GM18502 (cell line): ENCODE measurements around the gene IGF1R.
"Not testable (repeated sequence)": the region's sequence is repeated elsewhere in the genome, so short reads cannot be mapped to it uniquely, and the experiment has no call there.

Experiments
- ATAC-seq: cut with Tn5 transposase; IDR thresholded peaks from one replicate; pipeline ENCODE4 v1.9.1; 2021; ENCODE audit warnings: mild to moderate bottlenecking; ENCODE audit not compliant: unreplicated experiment, poor library complexity

Gene IGF1R

DNA sequence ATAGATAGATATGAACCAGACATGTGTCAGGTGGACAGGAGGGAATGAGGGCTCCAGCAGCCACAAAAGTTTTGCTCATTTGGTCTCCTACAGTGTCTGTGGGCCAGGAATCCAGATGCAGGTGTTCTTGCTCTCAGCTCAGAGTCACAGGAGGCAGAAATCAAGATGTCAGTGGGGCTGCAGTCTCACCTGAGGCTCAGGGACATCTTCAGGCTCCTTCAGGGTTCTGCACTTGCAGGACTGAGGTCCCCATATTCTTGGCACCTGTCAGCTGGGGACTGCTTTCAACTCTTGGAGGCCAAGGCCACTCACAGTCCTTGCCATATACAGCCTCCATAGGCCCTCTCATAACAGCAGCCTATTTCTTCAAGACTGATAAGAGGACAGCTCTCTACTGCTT, 301.9 kb downstream of the IGF1R start:
- no peak for ATAC-seq

DNA sequence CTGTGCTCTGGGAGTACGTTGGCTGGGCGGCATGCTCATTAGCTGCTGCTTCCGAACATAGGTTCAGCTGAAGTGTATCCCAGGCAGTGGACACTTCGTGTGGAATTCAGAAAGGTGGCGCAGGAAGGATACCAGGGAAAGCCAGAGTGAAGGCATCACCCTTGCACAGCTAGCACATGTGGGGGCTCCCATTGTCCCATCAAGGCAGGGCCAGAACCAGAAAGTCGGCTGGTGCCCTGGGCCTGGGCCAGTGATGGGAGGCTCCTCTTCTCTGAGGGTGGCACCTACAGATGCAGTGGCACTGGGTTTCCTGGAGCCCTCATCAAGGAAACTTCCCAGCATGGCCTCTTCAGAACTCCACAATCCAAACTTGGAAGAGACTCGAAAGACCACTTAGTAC, 302.7 kb downstream of the IGF1R start:
- no peak for ATAC-seq

DNA sequence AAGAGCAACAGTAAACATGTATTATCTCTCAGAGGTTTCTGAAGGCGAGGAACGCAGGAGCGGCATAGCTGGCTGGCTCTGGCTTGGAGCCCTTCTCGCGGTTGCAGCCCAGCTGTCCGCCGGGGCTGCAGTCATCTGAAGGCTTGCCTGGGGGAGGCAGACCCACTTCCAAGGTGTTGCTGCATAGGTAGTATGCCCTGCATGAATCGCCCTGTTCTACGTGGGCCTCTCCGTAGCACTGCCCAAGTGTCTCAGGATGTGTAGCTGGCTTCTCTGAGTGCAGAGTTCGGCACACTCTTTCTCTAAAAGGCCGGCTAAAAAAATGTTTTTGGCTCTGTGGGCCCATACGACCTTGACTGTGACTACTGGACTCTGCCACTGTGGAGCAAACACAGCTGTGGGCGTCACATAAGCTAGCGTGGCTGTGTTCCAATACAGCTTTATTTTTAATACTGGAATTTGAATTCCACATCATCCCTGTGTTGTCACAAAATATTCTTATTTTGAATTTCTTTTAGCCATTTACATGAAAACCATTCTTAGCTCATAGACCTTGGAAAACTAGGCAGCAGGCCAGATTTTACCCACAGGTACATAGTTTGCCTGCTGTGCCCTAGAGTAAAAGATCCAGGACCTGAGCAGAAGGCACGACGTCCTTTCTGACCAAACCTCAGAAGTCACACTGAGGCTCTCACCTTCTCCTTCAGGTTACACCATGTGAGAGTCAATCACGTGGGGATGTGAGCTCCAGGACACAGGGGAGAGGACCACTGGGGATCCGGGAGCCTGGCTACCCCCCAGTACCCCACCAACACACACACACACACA, 303.4 kb downstream of the IGF1R start:
- no peak for ATAC-seq

DNA sequence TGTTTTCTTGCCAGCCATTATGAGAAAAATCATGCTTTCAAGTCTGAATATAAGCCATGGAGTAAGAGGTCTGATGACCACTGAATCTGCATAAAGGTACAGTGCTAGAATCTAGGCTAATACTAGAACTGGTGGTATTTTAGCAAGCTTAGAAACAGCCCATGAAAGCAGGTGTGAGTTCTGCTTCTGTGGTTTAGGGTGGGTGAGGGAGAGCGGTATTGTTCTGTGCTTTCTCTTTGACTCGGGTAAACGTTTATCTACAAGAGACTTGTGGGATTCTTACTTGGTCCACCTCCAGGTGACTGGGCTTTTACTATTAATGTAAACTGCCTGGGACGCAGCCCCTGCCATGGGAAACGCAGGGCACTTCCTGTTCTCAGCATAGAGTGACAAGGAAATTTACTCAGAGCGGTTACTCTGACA, 304.1 kb downstream of the IGF1R start:
- peak; percentile 97 for ATAC-seq

DNA sequence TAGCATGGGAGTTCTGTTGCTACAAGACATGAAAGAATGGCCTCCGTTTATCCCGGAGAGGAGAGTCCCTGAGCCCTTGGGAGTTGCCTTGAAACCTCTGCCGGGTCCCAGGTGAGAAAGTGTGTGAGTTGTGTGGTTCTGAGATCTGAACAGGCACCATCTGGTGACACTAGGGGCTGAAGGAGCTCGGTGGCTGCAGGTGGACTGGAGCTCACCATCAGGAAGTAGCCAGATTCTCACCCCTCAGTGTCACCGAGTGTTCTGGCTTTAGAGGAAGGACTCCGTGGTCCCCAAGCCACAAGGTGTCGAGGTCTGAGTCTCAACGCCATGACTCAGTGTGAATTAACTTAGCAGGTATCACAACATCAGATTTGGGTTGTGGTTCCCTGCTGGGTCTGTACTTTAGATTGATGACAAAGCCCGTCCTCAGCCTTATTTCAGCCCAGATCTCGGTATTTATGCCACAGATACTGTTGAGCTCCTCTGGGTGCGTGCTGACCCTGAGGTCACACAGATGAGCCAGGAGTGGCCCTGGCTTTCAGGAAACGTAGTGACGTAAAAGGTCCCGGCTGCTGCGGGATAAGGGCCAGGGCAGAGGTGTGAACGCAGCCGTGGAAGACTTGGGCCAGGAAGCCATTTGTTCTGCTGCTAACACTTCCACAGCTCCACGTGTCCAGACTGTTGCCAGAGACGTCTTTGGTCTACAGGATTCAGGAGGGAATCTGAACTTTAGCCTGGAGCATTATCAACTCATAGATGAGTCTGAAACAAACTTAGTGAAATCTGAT, 304.9 kb downstream of the IGF1R start:
- ATAC-seq: peak; percentile 32

DNA sequence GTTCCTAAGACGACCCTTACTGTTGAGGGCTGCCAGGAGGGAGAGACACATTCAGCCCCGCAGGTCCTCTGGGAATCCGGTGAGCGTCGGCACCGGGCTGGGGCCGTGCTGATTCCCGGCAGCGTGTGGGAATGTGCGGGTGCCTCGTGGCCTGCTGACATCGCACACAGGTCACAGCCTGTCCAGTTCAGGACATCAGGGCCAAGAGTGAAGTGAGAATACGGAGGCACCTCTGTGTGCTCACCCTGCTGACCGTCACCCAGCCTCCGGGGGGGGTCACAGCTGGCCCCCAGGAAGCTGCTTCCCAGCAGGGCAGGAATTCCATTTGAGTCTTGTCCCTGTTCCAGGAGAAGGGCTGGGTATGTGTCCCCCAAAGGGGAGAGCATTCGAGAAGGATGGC, 305.6 kb downstream of the IGF1R start:
- no peak for ATAC-seq

DNA sequence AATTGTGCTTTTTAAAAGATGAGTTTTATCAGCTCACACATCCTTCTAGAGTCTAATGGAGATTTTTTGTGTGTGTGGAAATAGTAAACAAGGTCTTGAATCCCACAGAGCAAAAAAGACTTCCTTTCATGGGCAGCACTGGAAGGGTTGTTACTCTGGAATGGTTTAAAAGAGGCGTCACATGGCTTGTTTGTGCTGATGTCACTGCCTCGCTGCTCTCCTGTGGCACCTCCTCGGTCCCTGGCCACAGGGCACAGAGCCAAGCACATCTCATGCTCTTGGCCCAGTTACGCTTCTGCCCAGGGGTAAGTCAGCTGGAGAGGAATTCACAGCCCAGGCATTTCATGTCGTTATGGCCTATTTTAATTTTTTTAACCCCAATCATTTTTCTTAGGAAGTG, 306.1 kb downstream of the IGF1R start:
- ATAC-seq: no peak

DNA sequence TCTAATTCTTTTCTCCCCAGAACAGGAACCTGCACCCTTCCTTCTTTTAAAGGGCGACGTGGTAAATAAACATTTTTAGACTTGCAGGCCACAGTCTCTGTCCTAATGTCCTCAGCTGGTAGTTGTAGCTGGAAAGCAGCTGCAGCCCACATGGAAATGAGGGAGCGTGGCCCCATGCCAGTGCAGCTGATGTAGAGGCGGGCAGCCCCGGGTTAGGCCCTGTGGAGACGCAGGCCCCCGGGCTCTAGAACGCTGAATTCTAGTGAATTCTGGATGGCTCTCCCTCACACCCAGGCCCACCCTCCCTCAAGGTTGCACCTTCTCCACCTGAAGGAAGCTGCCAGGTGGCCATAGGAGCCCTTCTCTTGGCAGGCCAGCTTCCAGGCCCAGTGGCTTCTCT, 307.0 kb downstream of the IGF1R start:
- no peak for ATAC-seq

DNA sequence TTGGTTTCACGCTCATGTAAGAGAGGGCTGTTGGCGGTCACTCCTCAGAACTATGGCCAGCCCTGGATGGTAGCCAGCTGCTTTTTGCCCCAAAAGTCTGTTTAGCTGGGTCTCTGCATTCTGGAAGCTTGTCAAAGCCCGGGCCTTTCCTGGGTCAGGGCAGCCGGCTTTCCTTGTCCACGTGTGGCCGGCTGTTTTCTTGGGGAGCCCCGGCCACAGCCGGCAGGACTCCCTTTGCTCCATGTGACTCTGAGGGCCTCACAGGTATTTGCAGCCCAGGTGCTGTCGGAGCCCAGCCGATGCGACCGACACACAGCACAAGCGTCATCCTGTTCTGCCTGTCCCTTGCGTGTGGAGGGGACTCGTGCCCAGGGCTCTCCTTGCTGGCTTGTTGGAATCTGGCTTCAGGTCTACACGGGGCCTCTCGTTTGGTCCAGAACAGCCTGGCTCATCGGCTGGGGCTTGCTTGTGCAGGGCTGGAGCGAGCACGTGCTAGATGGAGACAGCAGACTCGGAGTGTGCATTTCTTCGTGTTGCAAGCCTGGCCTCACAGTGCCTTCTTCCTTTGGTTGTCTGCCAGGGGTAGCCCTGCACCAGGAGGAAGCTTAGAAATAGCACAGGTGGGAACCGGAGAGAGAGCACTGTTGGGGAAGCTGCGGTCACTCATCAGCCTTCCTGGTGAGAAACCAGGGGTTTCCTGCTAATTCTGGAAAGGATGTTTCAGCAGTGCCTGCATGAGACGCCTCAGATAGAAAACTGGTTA, 307.8 kb downstream of the IGF1R start:
- no peak for ATAC-seq

DNA sequence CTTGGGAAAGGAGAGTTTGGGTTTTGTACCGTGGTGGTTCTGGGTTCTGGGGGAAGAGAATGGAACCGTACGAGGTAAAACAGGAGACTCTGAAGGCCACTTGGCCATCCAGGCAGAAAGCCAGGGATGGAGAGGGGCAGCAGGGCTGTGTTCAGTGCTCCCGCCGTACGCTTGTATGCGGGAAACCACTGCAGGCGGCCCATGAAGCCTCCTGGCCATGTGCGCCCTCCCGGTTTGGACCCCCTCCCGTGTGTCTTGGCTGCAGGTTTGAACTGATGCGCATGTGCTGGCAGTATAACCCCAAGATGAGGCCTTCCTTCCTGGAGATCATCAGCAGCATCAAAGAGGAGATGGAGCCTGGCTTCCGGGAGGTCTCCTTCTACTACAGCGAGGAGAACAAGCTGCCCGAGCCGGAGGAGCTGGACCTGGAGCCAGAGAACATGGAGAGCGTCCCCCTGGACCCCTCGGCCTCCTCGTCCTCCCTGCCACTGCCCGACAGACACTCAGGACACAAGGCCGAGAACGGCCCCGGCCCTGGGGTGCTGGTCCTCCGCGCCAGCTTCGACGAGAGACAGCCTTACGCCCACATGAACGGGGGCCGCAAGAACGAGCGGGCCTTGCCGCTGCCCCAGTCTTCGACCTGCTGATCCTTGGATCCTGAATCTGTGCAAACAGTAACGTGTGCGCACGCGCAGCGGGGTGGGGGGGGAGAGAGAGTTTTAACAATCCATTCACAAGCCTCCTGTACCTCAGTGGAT, 308.6 kb downstream of the IGF1R start:
- ATAC-seq: no peak

DNA sequence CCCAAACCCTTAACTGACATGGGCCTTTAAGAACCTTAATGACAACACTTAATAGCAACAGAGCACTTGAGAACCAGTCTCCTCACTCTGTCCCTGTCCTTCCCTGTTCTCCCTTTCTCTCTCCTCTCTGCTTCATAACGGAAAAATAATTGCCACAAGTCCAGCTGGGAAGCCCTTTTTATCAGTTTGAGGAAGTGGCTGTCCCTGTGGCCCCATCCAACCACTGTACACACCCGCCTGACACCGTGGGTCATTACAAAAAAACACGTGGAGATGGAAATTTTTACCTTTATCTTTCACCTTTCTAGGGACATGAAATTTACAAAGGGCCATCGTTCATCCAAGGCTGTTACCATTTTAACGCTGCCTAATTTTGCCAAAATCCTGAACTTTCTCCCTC, 309.3 kb downstream of the IGF1R start:
- ATAC-seq: no peak

DNA sequence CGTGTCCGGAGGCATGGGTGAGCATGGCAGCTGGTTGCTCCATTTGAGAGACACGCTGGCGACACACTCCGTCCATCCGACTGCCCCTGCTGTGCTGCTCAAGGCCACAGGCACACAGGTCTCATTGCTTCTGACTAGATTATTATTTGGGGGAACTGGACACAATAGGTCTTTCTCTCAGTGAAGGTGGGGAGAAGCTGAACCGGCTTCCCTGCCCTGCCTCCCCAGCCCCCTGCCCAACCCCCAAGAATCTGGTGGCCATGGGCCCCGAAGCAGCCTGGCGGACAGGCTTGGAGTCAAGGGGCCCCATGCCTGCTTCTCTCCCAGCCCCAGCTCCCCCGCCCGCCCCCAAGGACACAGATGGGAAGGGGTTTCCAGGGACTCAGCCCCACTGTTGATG, 309.7 kb downstream of the IGF1R start:
- no peak for ATAC-seq

DNA sequence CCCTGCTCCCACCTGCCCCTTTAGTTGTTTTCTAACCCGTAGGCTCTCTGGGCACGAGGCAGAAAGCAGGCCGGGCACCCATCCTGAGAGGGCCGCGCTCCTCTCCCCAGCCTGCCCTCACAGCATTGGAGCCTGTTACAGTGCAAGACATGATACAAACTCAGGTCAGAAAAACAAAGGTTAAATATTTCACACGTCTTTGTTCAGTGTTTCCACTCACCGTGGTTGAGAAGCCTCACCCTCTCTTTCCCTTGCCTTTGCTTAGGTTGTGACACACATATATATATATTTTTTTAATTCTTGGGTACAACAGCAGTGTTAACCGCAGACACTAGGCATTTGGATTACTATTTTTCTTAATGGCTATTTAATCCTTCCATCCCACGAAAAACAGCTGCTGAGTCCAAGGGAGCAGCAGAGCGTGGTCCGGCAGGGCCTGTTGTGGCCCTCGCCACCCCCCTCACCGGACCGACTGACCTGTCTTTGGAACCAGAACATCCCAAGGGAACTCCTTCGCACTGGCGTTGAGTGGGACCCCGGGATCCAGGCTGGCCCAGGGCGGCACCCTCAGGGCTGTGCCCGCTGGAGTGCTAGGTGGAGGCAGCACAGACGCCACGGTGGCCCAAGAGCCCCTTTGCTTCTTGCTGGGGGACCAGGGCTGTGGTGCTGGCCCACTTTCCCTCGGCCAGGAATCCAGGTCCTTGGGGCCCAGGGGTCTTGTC, 310.7 kb downstream of the IGF1R start:
- ATAC-seq: no peak

DNA sequence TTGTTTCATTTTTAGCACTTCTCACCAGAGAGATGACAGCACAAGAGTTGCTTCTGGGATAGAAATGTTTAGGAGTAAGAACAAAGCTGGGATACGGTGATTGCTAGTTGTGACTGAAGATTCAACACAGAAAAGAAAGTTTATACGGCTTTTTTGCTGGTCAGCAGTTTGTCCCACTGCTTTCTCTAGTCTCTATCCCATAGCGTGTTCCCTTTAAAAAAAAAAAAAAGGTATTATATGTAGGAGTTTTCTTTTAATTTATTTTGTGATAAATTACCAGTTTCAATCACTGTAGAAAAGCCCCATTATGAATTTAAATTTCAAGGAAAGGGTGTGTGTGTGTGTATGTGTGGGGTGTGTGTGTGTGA, 311.3 kb downstream of the IGF1R start:
- no peak for ATAC-seq

DNA sequence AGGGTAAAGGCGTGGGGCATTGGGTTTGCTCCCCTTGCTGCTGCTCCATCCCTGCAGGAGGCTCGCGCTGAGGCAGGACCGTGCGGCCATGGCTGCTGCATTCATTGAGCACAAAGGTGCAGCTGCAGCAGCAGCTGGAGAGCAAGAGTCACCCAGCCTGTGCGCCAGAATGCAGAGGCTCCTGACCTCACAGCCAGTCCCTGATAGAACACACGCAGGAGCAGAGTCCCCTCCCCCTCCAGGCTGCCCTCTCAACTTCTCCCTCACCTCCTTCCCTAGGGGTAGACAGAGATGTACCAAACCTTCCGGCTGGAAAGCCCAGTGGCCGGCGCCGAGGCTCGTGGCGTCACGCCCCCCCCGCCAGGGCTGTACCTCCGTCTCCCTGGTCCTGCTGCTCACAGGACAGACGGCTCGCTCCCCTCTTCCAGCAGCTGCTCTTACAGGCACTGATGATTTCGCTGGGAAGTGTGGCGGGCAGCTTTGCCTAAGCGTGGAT, 312.3 kb downstream of the IGF1R start:
- ATAC-seq: no peak

DNA sequence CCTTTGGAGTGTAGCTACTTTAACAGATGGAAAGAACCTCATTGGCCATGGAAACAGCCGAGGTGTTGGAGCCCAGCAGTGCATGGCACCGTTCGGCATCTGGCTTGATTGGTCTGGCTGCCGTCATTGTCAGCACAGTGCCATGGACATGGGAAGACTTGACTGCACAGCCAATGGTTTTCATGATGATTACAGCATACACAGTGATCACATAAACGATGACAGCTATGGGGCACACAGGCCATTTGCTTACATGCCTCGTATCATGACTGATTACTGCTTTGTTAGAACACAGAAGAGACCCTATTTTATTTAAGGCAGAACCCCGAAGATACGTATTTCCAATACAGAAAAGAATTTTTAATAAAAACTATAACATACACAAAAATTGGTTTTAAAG, 315.1 kb downstream of the IGF1R start:
- ATAC-seq: no peak

DNA sequence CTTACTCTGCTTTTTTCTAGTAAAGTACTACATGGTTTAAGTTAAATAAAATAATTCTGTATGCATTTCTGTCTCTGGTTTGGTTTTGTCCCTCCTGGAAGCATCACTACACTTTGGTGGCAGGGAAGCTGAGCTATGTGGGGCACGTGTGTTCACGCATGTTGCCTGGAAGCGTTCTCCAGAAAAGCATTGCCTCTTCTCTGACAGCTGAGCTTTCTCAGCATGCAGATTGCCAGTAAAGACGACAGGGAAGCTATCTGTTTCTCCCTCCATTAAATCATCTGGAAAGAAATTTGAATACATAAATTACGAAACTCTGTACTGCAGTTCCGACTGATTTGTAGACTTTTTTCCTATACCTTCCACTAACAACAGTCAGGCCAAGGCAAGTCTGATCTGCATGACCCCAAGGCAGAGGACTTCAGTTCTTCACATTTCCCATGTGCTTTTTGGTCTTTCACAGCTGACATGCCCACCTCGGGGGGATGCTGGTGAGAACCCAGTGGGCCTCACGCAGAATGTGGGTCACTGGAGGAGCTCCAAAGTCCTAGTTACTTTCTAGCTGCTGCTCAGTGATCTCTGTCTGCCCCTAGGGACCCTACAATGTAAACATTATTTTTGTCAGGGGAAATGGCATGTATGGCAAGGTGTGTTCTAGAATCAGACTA, 316.3 kb downstream of the IGF1R start:
- ATAC-seq: no peak

DNA sequence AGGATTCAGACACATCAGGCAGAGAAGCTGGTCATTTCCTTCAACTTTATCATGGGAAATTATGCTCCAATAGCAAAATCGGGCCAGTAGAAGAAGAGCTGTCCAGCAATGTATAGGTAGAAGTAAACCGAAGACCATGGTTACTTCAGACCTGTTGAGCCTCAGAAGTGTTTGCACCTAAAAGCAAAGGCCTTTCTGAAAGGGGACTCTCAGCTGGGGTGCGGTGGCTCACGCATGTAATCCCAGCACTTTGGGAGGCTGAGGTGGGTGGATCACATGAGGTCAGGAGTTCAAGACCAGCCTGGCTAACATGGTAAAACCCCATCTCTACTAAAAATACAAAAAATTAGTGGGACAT, 316.8 kb downstream of the IGF1R start:
- not testable (repeated sequence) for ATAC-seq

DNA sequence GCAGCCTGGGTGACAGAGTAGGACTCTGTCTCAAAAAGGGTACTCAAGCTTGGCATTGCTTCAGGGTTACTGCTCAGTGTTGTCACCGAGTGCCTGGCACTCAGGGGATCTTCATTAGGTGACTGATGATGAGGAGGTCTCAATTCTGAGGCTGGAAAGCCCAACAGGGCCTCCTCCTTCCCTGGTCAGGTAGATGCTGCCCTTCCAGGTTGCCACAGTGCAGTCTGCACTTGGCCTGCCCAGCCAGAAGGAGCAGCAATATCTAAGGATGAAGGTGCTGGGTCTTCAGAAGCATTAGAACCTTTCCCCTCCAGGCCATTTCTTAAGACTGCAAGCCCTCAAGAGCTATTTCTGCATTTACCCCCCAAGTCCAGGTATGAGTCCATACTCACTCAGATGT, 317.3 kb downstream of the IGF1R start:
- no peak for ATAC-seq
